Measurements from ENCODE around the gene UBASH3A.

The UBASH3A gene

DNA sequence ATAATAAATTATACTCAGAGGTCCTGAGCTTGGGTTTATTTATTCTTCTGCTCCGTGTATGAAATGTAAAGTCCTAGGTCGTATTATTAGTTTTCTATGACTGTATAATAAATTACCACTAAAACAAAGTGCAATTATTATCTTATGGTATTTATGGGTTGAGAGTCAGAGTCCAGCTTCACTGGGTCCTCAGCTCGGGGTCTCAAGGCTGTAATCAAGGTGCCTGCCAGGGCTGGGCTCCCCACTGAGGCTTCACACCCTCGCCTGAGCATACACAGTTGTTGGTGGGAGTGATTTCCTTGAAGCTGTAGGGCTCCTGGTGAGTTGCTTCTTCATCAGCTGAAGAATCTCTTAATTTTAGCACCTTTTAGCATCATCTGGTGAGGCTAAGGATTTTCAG is 15.2 kb downstream of the UBASH3A start:
- no peak overlapping the region for H3K4me3 ChIP-seq (replicated peaks in 1 of 2; ENCODE audit: low read depth in 2 of 2, low read length in 2 of 2)
- DNase-seq (ENCODE audit: low read depth in 2 of 2): no peak
- TF ChIP-seq, protein P1, sequence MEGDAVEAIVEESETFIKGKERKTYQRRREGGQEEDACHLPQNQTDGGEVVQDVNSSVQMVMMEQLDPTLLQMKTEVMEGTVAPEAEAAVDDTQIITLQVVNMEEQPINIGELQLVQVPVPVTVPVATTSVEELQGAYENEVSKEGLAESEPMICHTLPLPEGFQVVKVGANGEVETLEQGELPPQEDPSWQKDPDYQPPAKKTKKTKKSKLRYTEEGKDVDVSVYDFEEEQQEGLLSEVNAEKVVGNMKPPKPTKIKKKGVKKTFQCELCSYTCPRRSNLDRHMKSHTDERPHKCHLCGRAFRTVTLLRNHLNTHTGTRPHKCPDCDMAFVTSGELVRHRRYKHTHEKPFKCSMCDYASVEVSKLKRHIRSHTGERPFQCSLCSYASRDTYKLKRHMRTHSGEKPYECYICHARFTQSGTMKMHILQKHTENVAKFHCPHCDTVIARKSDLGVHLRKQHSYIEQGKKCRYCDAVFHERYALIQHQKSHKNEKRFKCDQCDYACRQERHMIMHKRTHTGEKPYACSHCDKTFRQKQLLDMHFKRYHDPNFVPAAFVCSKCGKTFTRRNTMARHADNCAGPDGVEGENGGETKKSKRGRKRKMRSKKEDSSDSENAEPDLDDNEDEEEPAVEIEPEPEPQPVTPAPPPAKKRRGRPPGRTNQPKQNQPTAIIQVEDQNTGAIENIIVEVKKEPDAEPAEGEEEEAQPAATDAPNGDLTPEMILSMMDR (IDR thresholded peaks at IDR 0.05; ENCODE audit: low read depth, low read length): no peak

DNA sequence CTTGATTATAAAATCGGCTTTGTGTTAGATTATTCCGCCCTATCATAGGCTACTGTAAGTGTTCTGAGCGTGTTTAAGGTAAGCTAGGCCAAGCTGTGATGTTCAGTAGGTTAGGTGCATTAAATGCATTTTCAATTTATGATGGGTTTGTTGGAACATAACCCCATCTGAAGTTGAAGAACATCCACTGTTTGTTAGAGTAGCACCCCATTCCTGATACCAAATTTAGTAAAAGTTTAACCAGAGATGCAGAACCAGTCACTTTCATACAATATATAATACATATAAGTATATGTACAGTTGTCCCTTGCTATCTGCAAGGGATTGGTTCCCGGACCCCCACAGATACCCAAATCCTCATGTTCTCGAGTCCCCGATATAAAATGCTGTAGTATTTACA is 16.1 kb downstream of the UBASH3A start:
- DNase-seq (ENCODE audit: low read depth in 2 of 2): no peak
- no peak overlapping the region for H3K4me3 ChIP-seq (replicated peaks in 1 of 2; ENCODE audit: low read depth in 2 of 2, low read length in 2 of 2)
- TF ChIP-seq, protein P1 (IDR thresholded peaks at IDR 0.05; ENCODE audit: low read depth, low read length): no peak

DNA sequence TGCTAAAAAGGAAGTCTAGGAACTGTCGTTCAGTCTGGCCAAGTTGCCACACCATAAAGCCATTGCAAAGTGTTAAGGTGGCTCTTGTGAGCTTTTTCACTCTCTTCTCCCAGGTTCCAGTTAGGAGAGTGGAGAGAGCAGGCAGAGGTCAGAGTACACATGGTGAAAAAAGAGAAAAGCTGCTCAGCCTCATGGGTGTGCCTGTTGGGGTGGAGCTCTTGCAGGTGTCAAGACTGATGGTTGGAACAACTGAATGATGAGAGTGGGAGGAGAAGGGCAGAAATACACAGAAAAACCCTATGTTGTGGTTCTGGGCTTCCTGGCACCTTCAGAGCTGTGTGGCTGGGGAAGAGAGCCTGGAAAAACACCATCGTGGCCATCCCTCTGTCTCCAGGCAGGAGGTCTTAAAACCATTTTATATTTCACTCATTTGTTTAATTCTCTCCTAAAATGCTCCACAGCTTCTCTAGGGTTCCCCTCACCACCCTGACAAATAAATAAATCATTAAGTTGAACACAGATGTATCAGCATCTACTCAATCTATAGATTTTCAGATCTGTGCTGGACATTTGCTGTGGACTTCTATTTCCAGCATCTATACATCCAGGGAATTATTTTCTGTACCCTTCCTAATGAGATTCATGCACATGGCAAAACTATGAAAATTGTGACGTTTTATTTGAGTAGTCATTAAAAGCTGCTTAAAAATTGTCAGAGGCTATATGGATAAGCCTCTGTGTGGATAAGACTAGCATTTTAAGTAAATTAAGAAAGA is 17.5 kb downstream of the UBASH3A start:
- no peak for DNase-seq (ENCODE audit: low read depth in 2 of 2)
- TF ChIP-seq, protein P1 (IDR thresholded peaks at IDR 0.05; ENCODE audit: low read depth, low read length): no peak
- no peak overlapping the region for H3K4me3 ChIP-seq (replicated peaks in 1 of 2; ENCODE audit: low read depth in 2 of 2, low read length in 2 of 2)

DNA sequence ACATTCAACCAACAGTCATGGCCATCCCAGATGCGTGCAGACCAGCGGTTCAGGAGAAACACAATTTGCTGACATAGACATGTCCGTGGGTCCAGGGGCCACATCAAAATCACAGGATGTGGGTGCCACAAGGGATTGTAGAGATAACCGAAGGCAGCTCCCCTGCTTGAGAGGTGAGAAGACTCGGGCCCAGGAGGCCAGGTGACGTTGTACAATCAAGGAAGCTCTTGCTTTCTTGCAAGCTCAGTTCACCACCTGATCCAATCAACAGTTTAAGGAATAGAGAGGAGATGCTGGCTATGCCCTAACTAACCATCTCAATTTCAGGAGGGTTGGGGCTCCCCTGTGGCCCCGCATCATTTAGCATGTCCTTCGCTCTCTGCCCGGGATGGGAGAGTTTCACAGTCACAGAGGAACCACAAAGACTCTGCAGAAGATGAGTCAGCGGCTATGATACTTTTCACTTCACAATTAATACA is 19.5 kb downstream of the UBASH3A start:
- H3K4me3 ChIP-seq (replicated peaks in 1 of 2; ENCODE audit: low read depth in 2 of 2, low read length in 2 of 2): no peak overlapping the region
- DNase-seq (ENCODE audit: low read depth in 2 of 2): no peak

DNA sequence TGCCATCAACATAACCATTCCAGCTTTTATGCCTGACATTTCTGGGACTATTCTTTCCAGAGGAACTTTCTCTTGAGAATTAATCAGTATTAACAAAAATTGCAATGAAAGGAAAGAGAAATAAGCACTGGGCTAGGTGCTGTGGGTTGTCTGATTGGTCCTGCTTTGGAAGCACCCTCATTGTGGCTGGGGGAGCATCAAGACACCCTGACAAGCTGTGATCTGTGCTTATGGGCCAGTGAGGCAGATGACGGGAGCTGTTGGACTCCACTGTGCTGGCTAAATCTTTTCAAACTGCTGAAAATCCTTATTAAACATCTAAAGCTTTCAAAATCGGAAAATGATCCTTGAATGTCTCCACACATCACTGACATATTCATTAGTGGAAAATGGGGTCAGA is 20.0 kb downstream of the UBASH3A start:
- TF ChIP-seq, protein P1 (IDR thresholded peaks at IDR 0.05; ENCODE audit: low read depth, low read length): no peak
- DNase-seq (ENCODE audit: low read depth in 2 of 2): no peak
- H3K4me3 ChIP-seq (replicated peaks in 1 of 2; ENCODE audit: low read depth in 2 of 2, low read length in 2 of 2): no peak overlapping the region

More for the DNA sequence above, 19.5 kb downstream of the UBASH3A start:
- TF ChIP-seq, protein P1 (IDR thresholded peaks at IDR 0.05; ENCODE audit: low read depth, low read length): no peak

DNA sequence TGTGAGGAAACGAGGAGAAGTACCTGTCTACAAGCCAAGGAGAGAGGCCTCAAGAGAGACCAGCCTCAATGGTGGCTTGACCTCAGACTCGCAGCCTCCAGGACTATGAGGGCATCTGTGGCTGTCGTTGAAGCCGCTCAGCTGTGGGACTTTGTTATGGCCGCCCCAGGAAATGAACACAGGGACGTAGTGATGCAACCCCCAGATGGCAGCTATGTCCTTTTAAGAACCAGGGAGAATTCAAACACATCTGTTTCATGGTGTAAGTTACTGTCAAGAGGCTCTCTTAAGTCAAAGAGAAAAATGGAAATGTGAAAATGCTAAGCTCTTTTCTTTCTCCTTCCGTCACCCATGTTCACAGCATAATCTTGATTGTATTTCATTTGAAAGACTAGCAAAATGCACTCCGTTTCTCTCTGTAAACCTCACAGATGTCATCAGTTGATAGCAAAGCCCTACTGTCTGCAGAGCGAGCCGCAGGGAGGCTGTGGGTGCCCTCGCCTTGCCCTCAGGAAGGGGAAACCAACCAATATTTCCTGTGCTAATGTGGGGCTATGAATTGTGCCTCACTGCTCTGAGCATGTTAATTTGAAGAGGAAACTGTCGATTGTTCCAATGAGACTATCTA is 21.3 kb downstream of the UBASH3A start:
- TF ChIP-seq, protein P1 (IDR thresholded peaks at IDR 0.05; ENCODE audit: low read depth, low read length): no peak
- no peak overlapping the region for H3K4me3 ChIP-seq (replicated peaks in 1 of 2; ENCODE audit: low read depth in 2 of 2, low read length in 2 of 2)
- no peak for DNase-seq (ENCODE audit: low read depth in 2 of 2)

Data from cardiac fibroblast (primary cell).